Fibroblast of mammary gland (primary cell): ENCODE measurements around the gene RASA1.
"Not testable (repeated sequence)": the region's sequence is repeated elsewhere in the genome, so short reads cannot be mapped to it uniquely, and the experiment has no call there.

ENCODE experiments used
- DNase-seq: peaks from one replicate; pipeline ENCODE4 v3.0.0-alpha.2; 2010; ENCODE audit warnings: low read depth
- H3K4me3 ChIP-seq: 2 replicates; pipeline ENCODE4 v1.5.1; 2011; ENCODE audit warnings: low read depth, mild to moderate bottlenecking, low read length, moderate library complexity; ENCODE audit not compliant: control insufficient read depth
- CTCF ChIP-seq: conservative IDR thresholded peaks from 2 replicates; pipeline ENCODE4 v1.5.1; 2011; ENCODE audit warnings: low read depth, low read length, inconsistent platforms; ENCODE audit not compliant: control insufficient read depth, insufficient read depth

RASA1 gene

GRCh38 chr5:87277279-87277835, 9.7 kb downstream of the RASA1 start:
- peak; percentile 54 for DNase-seq
- H3K4me3 ChIP-seq: no peak overlapping the region
- no peak for TF ChIP-seq CTCF

- no peak for TF ChIP-seq CTCF
- no peak overlapping the region for H3K4me3 ChIP-seq
- no peak for DNase-seq
Observed at GRCh38 chr5:87278590-87279100, 11.0 kb downstream of the RASA1 start.

- H3K4me3 ChIP-seq: no peak overlapping the region
- DNase-seq: no peak
- no peak for TF ChIP-seq CTCF
Observed at GRCh38 chr5:87282269-87282668, 14.6 kb downstream of the RASA1 start.

- DNase-seq, H3K4me3 ChIP-seq: not testable (repeated sequence)
Observed at GRCh38 chr5:87287266-87287665, 19.6 kb downstream of the RASA1 start.

- TF ChIP-seq CTCF: no peak
- no peak overlapping the region for H3K4me3 ChIP-seq
- DNase-seq: peak; percentile 17
Observed at GRCh38 chr5:87298692-87299362, 31.1 kb downstream of the RASA1 start.

- TF ChIP-seq CTCF: no peak
- peak; percentile 19 for DNase-seq
- H3K4me3 ChIP-seq: no peak overlapping the region
Observed at GRCh38 chr5:87300176-87300575, 32.5 kb downstream of the RASA1 start.

- peak; percentile 96 for DNase-seq
- no peak for TF ChIP-seq CTCF
- H3K4me3 ChIP-seq: no peak overlapping the region
Observed at GRCh38 chr5:87300744-87301143, 33.1 kb downstream of the RASA1 start.
